HG03097 (cell line): ENCODE data around the gene SH3YL1.

ENCODE experiments used
- ATAC-seq: cut with Tn5 transposase; IDR thresholded peaks from one replicate; pipeline ENCODE4 v1.9.1; 2021; ENCODE audit not compliant: unreplicated experiment, low FRiP score

SH3YL1 gene

GRCh38 chr2:282371-283263 is 18.8 kb upstream of the SH3YL1 start:
- ATAC-seq, result no peak

- no peak for ATAC-seq
Measured at GRCh38 chr2:281381-281780, 17.5 kb upstream of the SH3YL1 start.

GRCh38 chr2:280650-281110 is 16.8 kb upstream of the SH3YL1 start:
- ATAC-seq, result no peak

GRCh38 chr2:279956-280649 is 16.3 kb upstream of the SH3YL1 start:
- ATAC-seq, result no peak

- no peak for ATAC-seq
Measured at GRCh38 chr2:279366-279765, 15.5 kb upstream of the SH3YL1 start.

GRCh38 chr2:278927-279320 is 15.1 kb upstream of the SH3YL1 start:
- ATAC-seq, result no peak

GRCh38 chr2:278312-278926 is 14.6 kb upstream of the SH3YL1 start:
- no peak for ATAC-seq

GRCh38 chr2:275466-275865 is 11.6 kb upstream of the SH3YL1 start:
- ATAC-seq, result no peak

- no peak for ATAC-seq
Measured at GRCh38 chr2:274503-274902, 10.7 kb upstream of the SH3YL1 start.

- no peak for ATAC-seq
Measured at GRCh38 chr2:273333-273732, 9.5 kb upstream of the SH3YL1 start.

GRCh38 chr2:271917-272316 is 8.1 kb upstream of the SH3YL1 start:
- ATAC-seq, result no peak

- no peak for ATAC-seq
Measured at GRCh38 chr2:270861-271260, 7.0 kb upstream of the SH3YL1 start.

- no peak for ATAC-seq
Measured at GRCh38 chr2:269356-270030, 5.7 kb upstream of the SH3YL1 start.

- no peak for ATAC-seq
Measured at GRCh38 chr2:268323-268722, 4.5 kb upstream of the SH3YL1 start.

- peak; percentile 89 for ATAC-seq
Measured at GRCh38 chr2:264493-265468, 949 bp upstream of the SH3YL1 start, which contains the start of gene ACP1. Gene ACP1, plus strand, starts transcription at chr2:264947. Its CDS starts 18 bp downstream, at chr2:264965.

- ATAC-seq, result no peak
Measured at GRCh38 chr2:263022-263738, 652 bp downstream of the SH3YL1 start.

- no peak for ATAC-seq
Measured at GRCh38 chr2:262117-262516, 1.7 kb downstream of the SH3YL1 start.

- no peak for ATAC-seq
Measured at GRCh38 chr2:260507-261161, 3.2 kb downstream of the SH3YL1 start.
